DMS 273 treated with DMSO at 0.1 percent for 48 hours (cell line): ENCODE measurements around the gene PQBP1.
A peak's percentile ranks its signal among the peaks of the same experiment; 100 is the strongest.
"Not testable (repeated sequence)": the region's sequence is repeated elsewhere in the genome, so short reads cannot be mapped to it uniquely, and the experiment has no call there.

Experiments used
- DNase-seq: peaks from one replicate; lab custom pipeline; 2025; lab: John Stamatoyannopoulos, UW

Gene PQBP1, protein sequence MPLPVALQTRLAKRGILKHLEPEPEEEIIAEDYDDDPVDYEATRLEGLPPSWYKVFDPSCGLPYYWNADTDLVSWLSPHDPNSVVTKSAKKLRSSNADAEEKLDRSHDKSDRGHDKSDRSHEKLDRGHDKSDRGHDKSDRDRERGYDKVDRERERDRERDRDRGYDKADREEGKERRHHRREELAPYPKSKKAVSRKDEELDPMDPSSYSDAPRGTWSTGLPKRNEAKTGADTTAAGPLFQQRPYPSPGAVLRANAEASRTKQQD

DNA sequence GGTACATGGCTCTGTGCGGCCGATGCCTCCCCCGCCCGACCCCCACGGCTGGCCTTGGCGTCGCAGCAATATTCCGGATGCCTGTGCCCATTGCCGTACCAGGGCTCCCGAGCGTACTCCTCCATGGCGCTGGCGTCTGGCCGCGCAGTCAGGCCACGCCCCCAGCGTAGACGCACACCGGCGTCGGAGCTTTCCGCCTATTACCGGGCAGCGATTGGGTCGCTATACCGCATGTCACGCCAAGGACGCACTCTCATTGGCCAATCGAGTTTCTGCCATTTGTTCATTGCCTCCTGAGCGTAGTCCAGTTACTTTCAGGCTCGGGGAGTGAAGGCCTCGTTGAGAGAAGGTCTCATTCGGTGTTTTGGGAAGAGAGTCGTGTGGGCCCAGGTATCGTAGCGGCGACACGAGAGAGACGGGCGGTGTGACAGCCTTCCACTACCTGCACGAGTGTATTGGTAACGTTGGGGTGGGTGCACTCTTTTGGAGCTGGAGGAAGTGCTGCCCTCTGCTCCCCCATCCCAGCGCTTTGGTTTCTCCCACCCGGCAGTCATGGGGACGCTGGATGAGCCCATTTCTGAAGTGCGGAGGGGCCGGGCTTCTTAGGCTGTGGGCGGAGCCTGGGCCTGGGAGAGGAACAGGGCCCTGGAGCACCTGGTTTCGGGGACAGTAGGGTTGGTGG, at the start of gene PQBP1, which contains the start of gene TIMM17B:
Gene PQBP1 (plus strand): TSS at position 306 of the 682 bp plus-strand sequence. CDS start 580 bp downstream, outside the sequence.
Gene TIMM17B (minus strand): TSS at position 144 of the 682 bp plus-strand sequence. CDS start 19 bp downstream, at position 125.
- peak; percentile 89 for DNase-seq

DNA sequence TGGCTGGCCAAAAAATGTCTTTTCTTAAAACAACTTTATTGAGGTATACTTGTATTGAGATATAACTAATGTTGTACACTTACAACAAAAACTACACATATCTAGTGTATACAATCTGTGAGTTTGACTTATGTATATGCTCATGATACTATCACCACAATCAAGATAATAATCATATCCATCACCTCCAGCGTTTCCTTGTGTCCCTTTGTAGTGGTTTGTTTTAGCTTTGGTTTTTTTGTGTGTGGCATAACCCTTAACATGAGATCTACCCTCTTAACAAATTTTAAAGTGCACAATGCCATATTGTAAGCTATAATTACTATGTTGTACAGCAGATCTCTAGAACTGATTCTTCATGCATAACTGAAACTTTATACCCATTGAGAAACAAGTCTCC, 48.9 kb upstream of the PQBP1 start:
- no peak for DNase-seq

DNA sequence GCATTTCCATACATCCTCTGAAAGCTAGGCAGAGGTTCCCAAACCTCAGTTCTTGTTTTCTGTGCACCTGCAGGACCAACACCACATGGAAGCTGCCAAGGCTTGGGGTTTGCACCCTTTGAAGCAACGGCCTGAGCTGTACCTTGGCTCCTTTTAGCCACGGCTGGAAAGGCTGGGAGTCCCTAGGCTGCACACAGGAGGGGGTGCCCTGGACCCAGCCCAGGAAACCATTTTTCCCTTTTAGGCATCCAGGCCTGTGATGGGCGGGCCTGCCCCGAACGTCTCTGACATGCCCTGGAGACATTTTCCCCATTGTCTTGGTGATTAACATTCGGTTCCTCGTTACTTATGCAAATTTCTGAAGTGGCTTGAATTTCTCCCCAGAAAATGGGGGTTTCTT, 44.9 kb upstream of the PQBP1 start:
- DNase-seq = no peak

DNA sequence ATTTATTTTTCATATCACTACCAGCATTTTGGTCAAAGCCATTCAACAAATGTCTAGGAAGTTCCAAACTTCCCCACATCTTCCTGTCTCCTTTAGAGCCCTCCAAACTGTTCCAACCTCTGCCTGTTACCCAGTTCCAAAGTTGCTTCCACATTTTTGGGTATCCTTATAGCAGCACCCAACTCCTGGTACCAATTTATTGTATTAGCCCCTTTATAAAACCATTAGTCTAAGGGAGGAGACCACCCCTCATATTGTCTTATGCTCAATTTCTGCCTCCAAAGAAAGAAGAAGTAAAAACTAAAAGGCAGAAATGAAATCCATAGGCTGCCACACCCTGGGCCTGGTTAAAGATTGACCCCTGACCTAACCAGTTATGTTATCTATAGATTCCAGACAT, 44.2 kb upstream of the PQBP1 start:
- DNase-seq = not testable (repeated sequence)

DNA sequence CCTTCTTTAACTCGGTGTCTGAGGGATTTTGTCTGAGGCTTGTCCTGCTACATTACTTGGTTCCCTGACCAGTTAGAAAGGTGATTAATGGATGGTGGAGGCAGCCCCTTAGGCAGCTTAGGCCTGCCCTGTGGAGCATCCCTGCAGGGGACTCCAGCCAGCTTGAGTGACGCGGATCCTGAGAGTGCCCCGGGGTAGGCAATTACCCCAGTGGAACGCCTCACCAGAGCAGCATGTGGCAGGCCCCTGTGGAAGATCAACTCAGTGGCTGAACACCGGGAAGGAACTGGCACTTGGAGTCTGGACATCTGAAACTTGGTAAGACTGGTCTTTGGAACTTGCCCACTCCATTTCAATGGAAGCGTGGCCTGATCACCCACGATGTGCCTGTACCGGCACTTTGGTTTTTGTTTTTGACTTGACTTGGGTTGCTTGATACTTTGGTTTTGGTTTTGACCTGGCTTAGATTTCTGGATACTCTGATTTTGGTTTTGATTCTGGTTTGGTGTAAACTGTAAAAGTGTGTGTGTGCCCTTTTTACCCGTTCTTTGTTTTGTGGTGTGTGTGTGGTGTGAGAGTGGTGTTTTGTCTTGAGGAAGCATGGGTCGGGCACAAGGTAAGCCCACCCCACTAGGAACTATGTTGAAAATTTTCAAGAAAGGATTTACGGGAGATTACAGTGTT, 43.5 kb upstream of the PQBP1 start:
- not testable (repeated sequence) for DNase-seq

DNA sequence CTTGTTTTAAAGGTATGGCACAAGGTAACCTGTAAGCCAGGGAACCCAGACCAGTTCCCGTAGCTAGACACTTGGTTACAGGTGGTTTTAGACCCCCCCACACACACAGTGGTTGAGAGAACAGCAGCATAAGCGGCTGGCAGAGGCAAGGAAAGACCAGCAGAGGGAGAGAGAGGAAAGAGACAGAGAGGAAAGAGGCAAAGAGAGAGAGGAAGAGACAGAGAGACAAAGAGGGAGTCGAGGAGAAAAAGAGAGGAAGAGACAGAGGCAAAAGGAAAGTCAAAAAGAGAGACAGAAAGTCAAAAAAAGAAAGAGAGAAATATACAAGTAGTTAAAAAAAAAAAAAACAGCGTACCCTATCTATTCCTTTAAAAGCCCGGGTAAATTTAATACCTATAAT, 42.8 kb upstream of the PQBP1 start:
- DNase-seq = no peak

DNA sequence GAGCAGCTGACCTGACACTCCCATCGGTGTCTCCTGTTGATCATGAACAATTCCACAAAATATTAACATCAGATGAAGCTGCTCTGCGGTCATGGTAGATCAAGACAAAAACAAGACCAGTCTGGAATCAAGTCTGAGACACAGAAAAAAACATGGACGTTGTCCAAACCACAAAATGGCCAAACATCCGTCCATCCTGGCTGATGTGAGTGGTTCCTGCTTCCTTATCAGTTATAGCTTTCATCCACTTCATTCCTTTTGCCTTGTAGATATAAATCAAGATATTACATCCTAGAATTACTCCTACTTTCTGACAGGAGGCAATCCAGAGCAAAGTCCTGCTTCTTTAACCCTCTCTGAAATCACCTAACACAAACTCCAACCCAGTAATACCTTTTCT, 33.5 kb upstream of the PQBP1 start:
- DNase-seq = no peak

DNA sequence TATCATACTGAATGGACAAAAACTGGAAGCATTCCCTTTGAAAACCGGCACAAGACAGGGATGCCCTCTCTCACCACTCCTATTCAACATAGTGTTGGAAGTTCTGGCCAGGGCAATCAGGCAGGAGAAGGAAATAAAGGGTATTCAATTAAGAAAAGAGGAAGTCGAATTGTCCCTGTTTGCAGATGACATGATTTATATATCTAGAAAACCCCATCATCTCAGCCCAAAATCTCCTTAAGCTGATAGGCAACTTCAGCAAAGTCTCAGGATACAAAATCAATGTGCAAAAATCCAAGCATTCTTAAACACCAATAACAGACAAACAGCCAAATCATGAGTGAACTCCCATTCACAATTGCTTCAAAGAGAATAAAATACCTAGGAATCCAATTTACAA, 25.7 kb upstream of the PQBP1 start:
- DNase-seq = not testable (repeated sequence)

DNA sequence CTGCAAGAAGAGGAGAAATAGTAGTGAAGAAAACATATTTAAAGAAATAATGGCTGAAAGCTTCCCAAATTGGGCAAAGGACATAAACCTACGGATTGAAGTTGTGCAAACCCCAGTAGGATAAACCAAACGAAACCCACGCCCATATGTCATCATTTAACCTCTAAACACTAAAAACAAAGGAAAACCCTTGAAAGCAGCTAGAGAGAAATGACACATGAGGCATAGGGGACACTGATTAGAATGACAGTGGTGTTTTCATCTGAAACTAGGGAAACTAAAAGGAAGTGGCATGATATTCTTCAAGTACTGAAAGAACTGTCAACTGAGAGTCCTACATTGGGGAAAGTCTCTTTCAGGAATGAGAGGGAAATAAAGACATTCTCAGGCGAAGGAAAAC, 20.8 kb upstream of the PQBP1 start:
- DNase-seq = not testable (repeated sequence)

DNA sequence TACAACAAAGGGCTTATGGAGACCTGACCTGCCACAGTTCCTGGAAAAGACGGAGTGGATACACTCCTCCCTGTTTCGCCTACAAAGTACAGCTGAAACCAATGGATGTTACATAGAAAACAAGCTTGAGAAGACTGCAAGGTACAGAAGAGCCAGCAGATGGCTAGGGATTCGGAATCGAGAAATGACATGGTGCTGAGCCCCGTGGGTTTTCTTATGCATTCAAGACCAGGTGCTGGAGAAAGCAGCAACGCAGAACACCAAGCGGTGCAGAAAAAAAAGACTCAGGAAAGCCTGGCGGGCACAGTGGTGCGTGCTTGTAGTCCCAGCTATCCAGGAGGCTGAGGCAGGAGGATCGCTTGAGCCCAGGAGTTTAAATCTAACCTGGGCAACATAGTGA, 14.0 kb upstream of the PQBP1 start:
- DNase-seq = no peak

DNA sequence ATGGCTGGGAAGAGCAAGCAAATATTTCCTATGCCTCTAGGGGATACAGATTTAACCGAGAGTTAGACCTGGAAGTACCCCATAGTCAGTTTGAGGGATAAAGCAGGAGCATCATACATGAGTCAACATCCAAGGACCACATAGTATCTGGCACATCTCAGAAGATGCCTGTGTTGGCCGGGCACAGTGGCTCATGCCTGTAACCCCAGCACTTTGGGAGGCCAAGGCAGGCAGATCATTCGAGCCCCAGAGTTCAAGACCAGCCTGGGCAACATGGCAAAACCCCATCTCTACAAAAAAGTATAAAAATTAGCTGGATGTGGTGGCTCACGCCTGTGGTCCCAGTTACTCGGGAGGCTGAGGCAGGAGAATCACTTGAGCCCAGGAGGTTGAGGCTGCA, 11.1 kb upstream of the PQBP1 start:
- DNase-seq = not testable (repeated sequence)

DNA sequence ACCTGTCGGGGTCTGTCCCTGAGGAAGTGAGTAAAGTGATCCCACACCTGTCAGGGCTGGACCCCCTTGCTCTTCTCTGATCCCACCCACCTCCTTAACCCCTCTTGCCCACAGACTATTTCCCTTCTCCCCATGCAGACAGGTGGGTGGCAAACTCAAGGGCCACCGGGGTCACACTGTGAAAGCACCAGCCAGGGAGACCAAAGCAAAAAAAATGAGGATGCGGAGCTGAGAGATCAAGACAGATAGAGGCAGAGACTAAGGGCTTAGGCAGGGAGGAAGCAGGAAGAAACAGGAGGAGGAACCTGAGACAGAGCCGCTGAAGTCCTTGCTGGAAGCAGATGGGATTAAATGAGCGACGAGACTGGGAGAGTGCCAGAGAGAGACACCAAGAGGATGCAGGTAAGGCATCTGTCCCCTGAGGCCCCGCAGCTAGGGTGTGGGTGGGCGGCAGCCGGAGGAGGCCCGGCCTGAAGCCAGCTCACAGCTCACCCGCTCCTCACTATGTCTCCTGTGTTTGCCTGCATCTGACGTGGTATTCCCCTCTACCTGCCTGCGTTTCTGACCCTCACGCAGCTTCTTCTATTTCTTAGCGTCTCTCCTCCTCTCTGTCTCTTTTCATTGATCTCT, 7.3 kb upstream of the PQBP1 start:
- no peak for DNase-seq

DNA sequence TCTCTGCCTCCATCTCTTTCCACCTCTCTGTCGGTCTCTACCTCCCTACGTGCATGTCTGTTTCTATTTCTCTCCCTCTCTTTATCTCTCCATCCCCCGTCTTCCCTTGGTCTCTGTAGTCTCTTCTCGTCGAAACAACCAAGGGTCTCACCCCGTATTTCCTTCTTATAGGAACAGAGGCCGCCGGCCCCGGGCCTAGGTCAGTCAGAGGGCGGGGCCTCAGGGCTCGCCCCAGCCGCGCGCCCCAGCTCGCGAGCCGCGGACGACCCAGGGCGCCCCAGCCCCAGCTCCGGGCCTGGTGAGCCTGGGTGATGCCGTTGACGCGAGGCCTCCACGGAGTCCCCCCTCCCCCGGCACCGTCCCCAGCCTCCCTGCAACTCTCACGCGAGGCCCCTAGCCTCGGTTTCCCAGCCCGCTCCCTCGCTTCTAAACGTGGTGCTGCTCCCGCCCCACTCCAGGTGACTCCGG, 6.8 kb upstream of the PQBP1 start:
- DNase-seq = no peak

DNA sequence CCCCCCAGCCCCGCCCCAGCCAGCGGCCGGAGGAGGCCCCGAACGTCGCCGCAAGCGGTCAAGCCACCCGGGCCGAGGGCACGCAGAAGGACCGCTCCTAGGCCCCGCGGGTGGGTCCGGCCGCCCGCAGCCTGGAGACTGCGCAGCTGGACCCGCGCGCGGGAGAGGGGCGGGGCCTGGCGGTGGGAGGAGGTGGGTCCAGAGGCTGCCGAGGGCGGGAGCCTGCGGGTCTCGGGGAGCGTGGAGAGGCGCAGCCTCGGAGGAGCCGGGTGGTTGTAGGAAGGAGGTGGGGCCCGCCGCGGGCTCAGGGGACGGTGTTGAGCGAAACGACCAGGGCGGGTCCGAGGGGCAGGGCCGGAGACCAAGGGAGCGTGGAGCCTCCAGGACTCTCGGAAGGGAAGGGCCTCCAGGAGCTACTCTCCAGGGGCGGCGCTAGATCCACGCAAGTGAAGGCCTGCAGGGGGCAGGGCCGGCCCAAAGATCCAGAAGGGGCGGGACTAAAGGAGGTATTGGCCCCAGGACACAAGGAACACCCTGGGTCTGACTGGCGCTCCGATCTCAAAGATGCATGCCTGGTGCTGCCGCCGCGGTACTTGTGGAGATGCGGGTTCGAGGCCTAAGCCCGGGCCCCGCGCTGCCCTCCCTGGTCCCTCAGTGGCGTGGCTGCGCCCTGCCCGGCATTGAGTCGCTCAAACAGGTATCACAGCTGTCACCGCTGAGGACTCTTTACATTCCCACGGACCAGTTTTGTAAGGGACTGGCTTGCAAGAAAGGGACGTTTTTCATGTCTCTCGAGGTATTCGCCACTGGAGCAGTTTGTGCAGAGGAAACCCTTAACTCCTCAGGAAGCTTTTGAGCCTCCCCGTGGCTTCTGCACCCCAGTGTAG, 6.1 kb upstream of the PQBP1 start:
- DNase-seq = peak; percentile 77

DNA sequence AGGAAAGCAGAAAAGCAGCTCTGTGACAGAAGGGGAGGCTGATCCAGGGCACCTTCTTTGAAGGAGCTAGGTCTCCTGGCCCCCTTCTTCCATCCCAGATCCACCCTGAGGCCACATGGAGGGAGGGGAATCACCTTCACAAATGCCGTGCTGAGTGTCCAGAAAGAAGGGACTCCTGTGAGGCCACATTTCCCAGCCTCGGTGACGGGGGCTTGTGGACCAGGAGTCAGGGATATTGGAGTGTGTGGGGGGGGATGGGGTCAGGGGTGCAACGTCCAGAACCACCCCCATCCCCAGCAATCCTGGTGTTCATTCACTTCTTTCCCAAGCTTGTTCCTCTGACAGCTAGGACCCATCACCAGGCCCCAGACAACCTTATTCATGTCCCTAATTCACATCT, 4.8 kb upstream of the PQBP1 start:
- DNase-seq = no peak

DNA sequence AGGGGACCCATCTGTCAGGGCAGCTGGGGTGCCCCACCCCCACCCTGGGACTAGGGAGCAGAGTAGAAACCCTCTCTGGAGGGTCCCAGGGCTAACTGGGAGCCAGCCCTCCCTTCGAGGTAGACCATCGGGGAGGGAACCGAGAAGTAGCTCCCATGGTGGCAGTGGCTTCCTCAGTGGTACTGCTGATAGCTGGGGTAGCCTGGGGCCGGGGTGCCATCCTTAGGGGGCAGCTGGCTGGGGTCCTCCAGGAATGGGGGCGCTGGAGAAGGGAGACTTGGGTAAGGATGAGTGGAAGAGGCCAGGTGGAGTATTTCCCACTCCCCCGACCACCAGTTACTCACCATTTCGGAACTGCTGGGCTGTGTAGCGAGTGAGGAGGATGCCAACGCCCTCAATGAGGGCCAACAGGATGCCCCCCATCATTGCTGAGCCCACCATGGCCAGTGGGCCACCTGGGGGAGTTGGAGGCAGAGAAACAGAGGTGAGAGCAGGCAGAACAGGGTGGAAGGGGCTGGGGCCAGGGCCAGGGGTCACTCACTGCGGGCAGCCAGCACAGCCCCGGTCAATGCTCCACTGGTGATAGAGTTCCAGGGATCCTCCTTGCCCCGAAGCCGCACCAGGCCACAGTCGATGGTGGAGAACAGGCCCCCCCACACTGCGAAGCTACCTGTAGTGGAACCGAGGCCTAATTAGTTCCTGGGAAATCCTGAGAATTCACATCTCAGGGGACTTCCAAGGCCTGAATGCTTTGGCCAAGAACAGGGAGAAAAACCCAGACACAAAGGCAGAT, 4.0 kb upstream of the PQBP1 start:
- DNase-seq = no peak

DNA sequence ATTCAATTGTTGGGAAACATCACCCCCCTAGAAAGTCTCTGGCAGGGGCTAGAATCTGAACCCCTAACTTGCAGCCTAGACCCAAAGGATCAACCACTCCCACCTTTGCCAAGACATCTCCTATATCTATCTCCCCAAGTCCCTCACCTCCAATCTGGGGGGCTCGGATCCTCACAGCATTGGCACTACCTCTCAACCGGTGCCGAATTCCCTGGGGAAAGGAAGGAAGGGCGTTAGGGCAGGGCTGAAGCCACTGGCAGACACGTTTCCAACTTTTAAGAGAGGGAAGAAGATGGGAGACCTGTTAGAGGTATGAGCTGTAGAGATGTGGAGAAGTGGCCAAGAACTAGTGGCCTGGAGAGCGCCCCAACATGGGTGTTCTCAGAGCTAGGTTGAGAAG, 2.8 kb upstream of the PQBP1 start:
- no peak for DNase-seq

DNA sequence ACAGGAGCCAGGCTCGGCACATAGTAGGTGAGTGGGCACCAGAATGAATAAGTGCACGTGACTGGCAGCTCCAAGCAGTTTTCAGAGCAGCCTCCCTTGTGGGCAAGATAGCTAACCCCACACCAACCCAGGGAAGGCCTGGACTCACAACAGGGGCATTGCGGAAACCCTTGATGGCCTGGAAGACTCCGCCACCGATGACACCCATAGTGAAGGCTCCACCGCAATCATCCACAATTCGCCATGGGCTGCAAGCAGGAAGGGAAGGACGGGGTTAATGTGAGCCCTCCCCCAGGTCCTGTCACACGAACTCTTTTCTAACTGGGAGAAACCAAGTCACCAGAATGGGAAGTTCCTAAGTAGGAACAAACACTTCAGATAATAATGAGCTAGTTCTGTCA, 1.1 kb upstream of the PQBP1 start:
- no peak for DNase-seq

DNA sequence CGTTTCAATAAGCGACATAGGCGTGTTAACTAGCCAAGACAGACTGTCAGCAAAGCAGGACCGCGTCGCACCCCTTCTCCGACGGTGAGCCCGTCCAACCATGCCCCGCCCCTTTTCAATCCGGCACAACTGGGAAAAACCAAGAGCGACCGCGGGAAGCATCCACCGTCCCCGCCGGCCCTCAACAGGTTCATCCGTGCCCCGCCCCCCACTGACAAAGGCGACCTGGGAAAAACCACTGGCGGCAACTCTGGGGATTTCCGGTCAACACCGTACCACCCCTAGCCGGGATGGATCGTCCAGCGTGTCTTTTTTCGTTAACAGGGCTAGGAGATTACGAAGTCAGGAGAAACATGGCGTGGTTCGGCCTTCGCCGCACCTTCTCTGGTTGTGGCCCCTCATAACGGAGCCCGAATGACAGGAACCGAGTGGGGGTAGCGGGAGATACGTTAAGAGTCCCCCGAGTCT, 539 bp upstream of the PQBP1 start:
- DNase-seq = peak; percentile 44

DNA sequence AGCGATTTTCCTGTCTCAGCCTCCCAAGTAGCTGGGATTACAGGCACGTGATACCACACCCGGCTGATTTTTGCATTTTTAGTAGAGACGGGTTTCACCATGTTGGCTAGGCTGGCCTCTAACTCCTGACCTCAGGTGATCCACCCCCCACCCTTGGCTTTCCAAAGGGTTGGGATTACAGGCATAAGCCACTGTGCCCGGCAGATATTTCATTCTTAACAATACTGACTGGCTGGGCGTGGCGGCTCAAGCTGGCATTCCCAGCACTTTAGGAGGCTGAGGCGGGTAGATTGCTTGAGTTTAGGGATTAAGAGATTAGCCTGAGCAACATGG, 1.3 kb downstream of the PQBP1 start:
- DNase-seq = no peak

DNA sequence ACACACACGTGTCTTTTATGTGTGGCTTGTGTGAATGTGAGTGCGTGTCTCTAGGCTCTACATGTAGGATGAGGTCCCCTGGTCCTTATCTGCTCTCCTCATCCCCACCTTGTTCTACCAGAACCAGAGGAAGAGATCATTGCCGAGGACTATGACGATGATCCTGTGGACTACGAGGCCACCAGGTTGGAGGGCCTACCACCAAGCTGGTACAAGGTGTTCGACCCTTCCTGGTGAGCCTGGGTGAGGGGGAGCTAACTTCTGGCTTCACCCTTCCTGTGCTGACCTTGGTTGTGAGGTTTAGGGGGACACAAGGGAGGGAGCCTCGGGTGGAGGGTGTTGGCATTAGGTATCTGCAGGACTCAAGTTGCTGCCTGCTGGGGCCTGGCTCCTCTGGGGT, 3.3 kb downstream of the PQBP1 start:
- no peak for DNase-seq
